Measurements from ENCODE around the gene MAPKAP1. TPM values are rescaled to one million over a fixed set of nuclear protein-coding genes. Genes with fewer than 3 reads are reported as not detected.

Gene MAPKAP1
- total and polyA plus RNA-seq, 2 of the 13 experiments (the other 11 are each of a cell fraction or from before 2014, with no cell fraction given) = 45.0 to 64.3 TPM

GRCh38 chr9:125687163-125687863 is 19.7 kb downstream of the MAPKAP1 start:
- H3K79me2 ChIP-seq (ENCODE audit: insufficient read depth, low read length) = no peaks in the 10 kb centered on the region

DNA sequence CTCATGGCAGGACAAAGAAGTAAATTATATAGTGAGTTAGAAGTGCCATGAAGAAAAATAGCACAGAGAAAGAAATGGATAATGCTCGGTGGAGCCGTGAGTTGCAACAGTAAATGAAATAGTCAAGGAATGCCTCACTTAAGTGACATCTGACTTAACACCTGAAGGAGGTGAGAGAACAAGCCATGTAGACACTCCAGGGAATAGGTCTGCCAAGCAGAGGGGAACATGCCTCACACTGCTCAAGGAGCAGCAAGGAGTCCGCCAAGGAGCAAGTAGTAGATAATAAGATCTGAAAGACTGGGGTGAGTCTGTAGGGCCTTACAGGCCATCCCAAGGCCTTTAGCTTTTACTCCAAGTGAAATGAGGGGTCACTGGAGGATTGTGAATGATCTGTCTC is 21.8 kb downstream of the MAPKAP1 start:
- intact Hi-C loops (cut with micrococcal nuclease; ENCODE audit: unreplicated experiment) = no loop called here
- Histone ChIP-seq H3K4me3 (replicated peaks in 1 of 3; ENCODE audit: insufficient read depth in 1 of 3, low read depth in 2 of 3, low read length in 3 of 3) (no peak overlapping the region), H4K20me1 (ENCODE audit: insufficient read depth, low read length) (no peaks in the 10 kb centered on the region; the same call in 1 of the 2 replicates), H3K4me2 (ENCODE audit: low read depth, low read length) (no peak overlapping the region), H3K9ac (ENCODE audit: insufficient read depth, low read depth, low read length) (no peak overlapping the region), H3K36me3 (replicated peaks in 1 of 2; ENCODE audit: control insufficient read depth in 1 of 2, insufficient read depth in 2 of 2, low read length in 2 of 2) (no peaks in the 10 kb centered on the region), H3K4me1 (ENCODE audit: insufficient read depth, low read length) (peaks cover 28% of the 10 kb centered on the region), H2AFZ (ENCODE audit: low read length) (no peak overlapping the region), H3K27me3 (ENCODE audit: control insufficient read depth in 1 of 2, insufficient read depth in 2 of 2, low read length in 2 of 2) (no peaks in the 10 kb centered on the region), H3K27ac (ENCODE audit: extremely low read length, insufficient read depth, low read length) (no peak overlapping the region), H3K79me2 (ENCODE audit: insufficient read depth, low read length) (peaks cover 6% of the 10 kb centered on the region), H3K9me3 (ENCODE audit: low read length) (no peaks in the 10 kb centered on the region)
- FAIRE-seq (no peak), ATAC-seq (no peak), DNase-seq (ENCODE audit: low spot score) (no peak)
- ChIA-PET POLR2A (no interaction called here), CTCF (ENCODE audit: low intra/inter-chr PET ratio, low total read pairs) (no interaction called here)
- 96% methylated on average over 3 of the region's 3 CpGs for WGBS (ENCODE audit: low lambda C conversion rate)
- BruUV-seq (replicated peaks) = no TSS peak
- in situ Hi-C loops (cut with HindIII; ENCODE audit: extremely low pct_ligation_motif_present, low pct_unique_long_range_greater_than_20kb) = no loop called here
- TF ChIP-seq DPF2 (CRISPR knock-in tag; IDR thresholded peaks at IDR 0.05; ENCODE audit: borderline replicate concordance, low read depth) (no peak), ZNF136 (CRISPR knock-in tag; IDR thresholded peaks at IDR 0.05; ENCODE audit: low read depth) (no peak), KLF6 (CRISPR knock-in tag; IDR thresholded peaks at IDR 0.05) (no peak), ZNF318 (CRISPR knock-in tag; IDR thresholded peaks at IDR 0.05) (no peak)
- TF ChIP-seq, protein P1, sequence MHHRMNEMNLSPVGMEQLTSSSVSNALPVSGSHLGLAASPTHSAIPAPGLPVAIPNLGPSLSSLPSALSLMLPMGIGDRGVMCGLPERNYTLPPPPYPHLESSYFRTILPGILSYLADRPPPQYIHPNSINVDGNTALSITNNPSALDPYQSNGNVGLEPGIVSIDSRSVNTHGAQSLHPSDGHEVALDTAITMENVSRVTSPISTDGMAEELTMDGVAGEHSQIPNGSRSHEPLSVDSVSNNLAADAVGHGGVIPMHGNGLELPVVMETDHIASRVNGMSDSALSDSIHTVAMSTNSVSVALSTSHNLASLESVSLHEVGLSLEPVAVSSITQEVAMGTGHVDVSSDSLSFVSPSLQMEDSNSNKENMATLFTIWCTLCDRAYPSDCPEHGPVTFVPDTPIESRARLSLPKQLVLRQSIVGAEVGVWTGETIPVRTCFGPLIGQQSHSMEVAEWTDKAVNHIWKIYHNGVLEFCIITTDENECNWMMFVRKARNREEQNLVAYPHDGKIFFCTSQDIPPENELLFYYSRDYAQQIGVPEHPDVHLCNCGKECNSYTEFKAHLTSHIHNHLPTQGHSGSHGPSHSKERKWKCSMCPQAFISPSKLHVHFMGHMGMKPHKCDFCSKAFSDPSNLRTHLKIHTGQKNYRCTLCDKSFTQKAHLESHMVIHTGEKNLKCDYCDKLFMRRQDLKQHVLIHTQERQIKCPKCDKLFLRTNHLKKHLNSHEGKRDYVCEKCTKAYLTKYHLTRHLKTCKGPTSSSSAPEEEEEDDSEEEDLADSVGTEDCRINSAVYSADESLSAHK (CRISPR knock-in tag; IDR thresholded peaks at IDR 0.05; ENCODE audit: borderline replicate concordance) = no peak

More at GRCh38 chr9:125687163-125687863, 19.7 kb downstream of the MAPKAP1 start:
- WGBS (ENCODE audit: low lambda C conversion rate) = 95% methylated on average over 4 of the region's 4 CpGs
- no TSS peak for BruUV-seq (replicated peaks)
- Histone ChIP-seq H3K9ac (ENCODE audit: insufficient read depth, low read depth, low read length) (no peak overlapping the region), H3K36me3 (replicated peaks in 1 of 2; ENCODE audit: control insufficient read depth in 1 of 2, insufficient read depth in 2 of 2, low read length in 2 of 2) (no peaks in the 10 kb centered on the region), H3K9me3 (ENCODE audit: low read length) (no peaks in the 10 kb centered on the region), H3K4me1 (ENCODE audit: insufficient read depth, low read length) (peaks cover 14% of the 10 kb centered on the region), H3K4me3 (replicated peaks in 1 of 3; ENCODE audit: insufficient read depth in 1 of 3, low read depth in 2 of 3, low read length in 3 of 3) (no peak overlapping the region), H3K27me3 (ENCODE audit: control insufficient read depth in 1 of 2, insufficient read depth in 2 of 2, low read length in 2 of 2) (no peaks in the 10 kb centered on the region), H3K27ac (ENCODE audit: extremely low read length, insufficient read depth, low read length) (no peak overlapping the region), H3K4me2 (ENCODE audit: low read depth, low read length) (no peak overlapping the region), H4K20me1 (ENCODE audit: insufficient read depth, low read length) (no peaks in the 10 kb centered on the region), H2AFZ (ENCODE audit: low read length) (no peak overlapping the region)
- CTCF ChIA-PET (ENCODE audit: low intra/inter-chr PET ratio, low total read pairs) = no interaction called here
- intact Hi-C loops (cut with micrococcal nuclease; ENCODE audit: unreplicated experiment) = no loop called here
- TF ChIP-seq ZNF121 (CRISPR knock-in tag; IDR thresholded peaks at IDR 0.05) = peak; percentile 76
- no peak for TF ChIP-seq FIP1L1 (IDR thresholded peaks at IDR 0.05; ENCODE audit: borderline replicate concordance, insufficient read depth, low read depth, low read length)
- ATAC-seq = no peak
- no peak for FAIRE-seq
- DNase-seq (ENCODE audit: low spot score) = no peak
- POLR2A ChIA-PET = interaction anchor here (1.4 kb wide), 1 partner anchor 19 kb away, joined by 3 read pairs; the partner anchor contains the start of gene MAPKAP1
- in situ Hi-C loops (cut with HindIII; ENCODE audit: extremely low pct_ligation_motif_present, low pct_unique_long_range_greater_than_20kb) = no loop called here

Data from HepG2 (cell line).